GM10248 (cell line): Measurements from ENCODE around the gene CACNA2D1.

ENCODE experiments used
- CTCF ChIA-PET: fragments of 300-600 bp; sonication (Branson Sonifier 250); formaldehyde crosslinking; extraction: SDS; loops from one replicate; lab custom pipeline; 2021; ENCODE audit warnings: antibody characterized with exemption; lab: Yijun Ruan, JAX
- POLR2A ChIA-PET: fragments of 350-650 bp; sonication (Branson Sonifier 250); formaldehyde crosslinking; extraction: SDS; loops from one replicate; lab custom pipeline; 2020; ENCODE audit warnings: antibody characterized with exemption; lab: Yijun Ruan, JAX
- DNase-seq: peaks from one replicate; pipeline ENCODE4 v3.0.0; 2012; ENCODE audit errors: extremely low spot score
- TF ChIP-seq, protein P1 (sequence below): IDR thresholded peaks from 2 replicates; pipeline ENCODE4 v1.5.1; 2012; ENCODE audit warnings: mild to moderate bottlenecking, low read depth; ENCODE audit errors: extremely low read depth, missing control alignments, control extremely low read depth

CACNA2D1 gene

DNA sequence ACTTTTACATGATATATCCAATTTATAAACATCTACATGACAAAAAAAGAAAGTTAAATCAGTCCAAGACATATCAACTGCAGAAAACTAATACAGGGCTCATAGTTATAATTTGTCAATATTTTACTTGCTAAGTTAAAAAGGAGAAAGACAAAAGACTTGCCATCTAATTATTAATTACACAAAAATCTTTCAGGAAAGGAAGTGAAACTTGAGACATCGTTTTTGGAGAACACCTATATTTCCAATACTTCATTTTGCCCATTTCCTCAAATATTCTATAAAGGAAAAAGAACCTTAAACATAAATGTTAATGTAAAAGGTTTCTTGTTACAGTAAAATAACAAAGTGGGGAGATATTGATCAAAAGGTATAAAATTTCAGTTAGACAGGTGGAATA lies 148.7 kb downstream of the CACNA2D1 start:
- CTCF ChIA-PET, result interaction anchor here (1.8 kb wide), 1 partner anchor 10 kb away, joined by 5 read pairs; no protein-coding TSS in a partner anchor

DNA sequence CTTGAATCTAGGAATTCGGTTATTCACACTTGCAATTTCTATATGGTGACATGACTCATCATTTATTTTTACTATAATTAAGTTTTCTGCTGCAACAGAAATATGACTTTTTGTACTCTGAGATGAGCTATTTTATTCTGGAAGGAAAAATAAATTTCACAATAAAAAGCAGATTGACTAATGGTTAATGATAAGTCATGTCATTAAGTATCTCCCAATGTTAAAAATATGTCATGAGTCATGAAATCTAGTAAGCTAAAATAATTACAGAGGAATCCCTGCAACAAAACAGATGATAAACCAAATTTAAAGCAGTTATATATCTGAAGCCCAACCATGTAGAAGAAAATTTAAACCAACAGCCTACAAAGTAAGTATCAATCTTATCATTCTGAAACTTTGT lies 149.2 kb downstream of the CACNA2D1 start:
- ChIA-PET CTCF (interaction anchor here (1.8 to 2.2 kb wide), 2 partner anchors 9 to 18 kb away, joined by 4 to 5 read pairs; no protein-coding TSS in a partner anchor), POLR2A (no interaction called here)
- TF ChIP-seq, protein P1, sequence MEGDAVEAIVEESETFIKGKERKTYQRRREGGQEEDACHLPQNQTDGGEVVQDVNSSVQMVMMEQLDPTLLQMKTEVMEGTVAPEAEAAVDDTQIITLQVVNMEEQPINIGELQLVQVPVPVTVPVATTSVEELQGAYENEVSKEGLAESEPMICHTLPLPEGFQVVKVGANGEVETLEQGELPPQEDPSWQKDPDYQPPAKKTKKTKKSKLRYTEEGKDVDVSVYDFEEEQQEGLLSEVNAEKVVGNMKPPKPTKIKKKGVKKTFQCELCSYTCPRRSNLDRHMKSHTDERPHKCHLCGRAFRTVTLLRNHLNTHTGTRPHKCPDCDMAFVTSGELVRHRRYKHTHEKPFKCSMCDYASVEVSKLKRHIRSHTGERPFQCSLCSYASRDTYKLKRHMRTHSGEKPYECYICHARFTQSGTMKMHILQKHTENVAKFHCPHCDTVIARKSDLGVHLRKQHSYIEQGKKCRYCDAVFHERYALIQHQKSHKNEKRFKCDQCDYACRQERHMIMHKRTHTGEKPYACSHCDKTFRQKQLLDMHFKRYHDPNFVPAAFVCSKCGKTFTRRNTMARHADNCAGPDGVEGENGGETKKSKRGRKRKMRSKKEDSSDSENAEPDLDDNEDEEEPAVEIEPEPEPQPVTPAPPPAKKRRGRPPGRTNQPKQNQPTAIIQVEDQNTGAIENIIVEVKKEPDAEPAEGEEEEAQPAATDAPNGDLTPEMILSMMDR, result no peak
- no peak for DNase-seq

More for the DNA sequence above, 148.7 kb downstream of the CACNA2D1 start:
- no peak for DNase-seq
- TF ChIP-seq, protein P1, result no peak
- POLR2A ChIA-PET, result no interaction called here

DNA sequence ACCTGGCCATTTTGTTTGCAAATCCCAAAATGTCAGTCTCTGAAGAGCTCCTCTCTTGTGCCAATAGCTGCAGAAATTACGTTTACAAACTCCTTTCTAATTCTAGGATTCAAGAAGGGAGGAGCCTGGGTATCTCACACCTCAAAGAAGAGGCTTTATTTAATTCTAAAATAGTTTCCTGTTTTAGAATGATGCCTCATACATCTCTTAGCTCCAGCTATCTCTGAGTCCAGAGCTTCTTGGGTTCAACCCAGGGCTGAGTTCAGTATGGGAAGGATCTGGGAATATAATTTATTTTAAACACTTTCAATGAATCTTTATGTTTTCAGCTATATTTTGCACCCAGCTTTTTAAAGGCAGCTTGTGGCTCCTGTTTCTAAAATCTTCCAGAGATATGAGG lies 150.1 kb downstream of the CACNA2D1 start:
- TF ChIP-seq, protein P1, result no peak
- DNase-seq, result no peak
- ChIA-PET CTCF (interaction anchor here (0.9 to 2.2 kb wide), 4 partner anchors 8 to 19 kb away, joined by 3 to 5 read pairs (median 4); no protein-coding TSS in a partner anchor), POLR2A (no interaction called here)

DNA sequence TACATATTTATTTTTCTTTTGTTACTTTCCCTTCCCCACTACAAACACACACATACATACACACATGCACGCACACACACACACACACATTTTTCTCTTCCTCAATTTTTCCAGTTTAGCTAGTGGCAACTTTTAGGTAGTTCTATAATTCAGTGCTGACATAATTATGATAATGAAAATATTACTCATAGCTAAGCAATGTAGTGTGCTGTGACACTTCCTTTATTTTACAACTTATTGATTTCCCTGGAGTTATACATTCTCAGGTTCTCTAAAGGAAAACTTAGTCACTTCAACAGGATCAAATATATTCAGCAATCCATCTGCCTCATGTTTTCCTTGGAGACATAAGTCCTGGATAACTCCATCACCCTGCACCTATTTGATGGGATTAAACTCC lies 151.6 kb downstream of the CACNA2D1 start:
- ChIA-PET POLR2A (no interaction called here), CTCF (interaction anchor here (1.3 to 1.5 kb wide), 2 partner anchors 11 to 34 kb away, joined by 3 read pairs; no protein-coding TSS in a partner anchor)
- no peak for DNase-seq
- TF ChIP-seq, protein P1, result no peak

DNA sequence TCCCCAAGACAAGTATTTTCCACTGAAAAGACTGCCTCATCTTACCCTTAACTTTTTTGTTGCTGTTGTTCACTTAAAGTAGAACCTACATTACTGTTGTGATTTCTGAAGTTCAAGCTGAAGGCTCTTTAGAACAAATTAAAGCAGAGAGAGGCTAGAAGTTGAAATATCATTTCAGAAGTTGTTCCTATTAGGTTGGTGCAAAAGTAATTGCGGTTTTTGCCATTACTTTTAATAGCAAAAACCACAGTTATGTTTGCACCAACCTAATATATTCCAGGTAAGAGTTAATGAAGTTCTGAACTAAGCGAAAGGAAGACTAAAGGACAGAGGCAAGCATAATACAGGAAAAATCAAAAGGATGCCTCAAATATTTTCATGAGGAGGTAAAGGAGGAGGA lies 153.7 kb downstream of the CACNA2D1 start:
- ChIA-PET CTCF (no interaction called here), POLR2A (no interaction called here)
- DNase-seq, result no peak
- TF ChIP-seq, protein P1, result no peak

DNA sequence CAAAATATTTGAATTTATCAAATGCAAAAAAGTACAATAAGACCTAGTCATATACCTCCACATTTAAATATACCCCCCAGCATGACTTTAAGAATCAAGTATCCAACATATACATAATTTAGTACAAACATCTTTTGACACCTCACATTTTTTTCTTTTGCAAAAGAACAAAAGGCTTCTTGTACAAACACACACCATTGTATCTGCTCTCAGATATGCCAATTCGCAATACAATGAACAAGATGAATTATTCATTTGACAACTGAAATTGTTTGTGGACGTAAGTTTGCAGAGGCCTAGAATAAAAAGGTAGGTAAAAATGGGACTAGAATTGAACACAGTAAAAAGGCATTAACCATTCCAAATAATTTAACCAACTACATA lies 154.4 kb downstream of the CACNA2D1 start:
- TF ChIP-seq, protein P1, result no peak
- ChIA-PET POLR2A (no interaction called here), CTCF (no interaction called here)
- DNase-seq, result no peak

DNA sequence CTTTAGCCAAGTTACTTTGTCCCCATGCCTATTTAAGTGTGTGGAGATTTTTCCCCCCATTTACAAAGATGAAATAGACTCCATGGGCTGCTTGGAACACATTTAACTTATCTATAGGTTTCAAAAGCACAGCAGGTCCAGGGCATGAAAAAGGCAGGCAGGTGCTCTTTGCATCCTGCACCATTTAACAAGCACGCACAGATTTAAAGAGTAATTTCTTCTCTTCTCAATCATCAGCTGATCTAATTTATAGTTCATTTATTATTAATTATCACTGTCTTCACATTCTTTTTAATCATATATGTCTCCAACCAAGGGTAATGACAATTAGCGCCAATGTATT lies 156.8 kb downstream of the CACNA2D1 start:
- TF ChIP-seq, protein P1, result no peak
- ChIA-PET CTCF (interaction anchor here (1.9 kb wide), 1 partner anchor 13 kb away, joined by 5 read pairs; no protein-coding TSS in a partner anchor), POLR2A (no interaction called here)
- DNase-seq, result no peak
